NCI-H2107 (cell line): ENCODE measurements around the gene PLEKHN1.

ENCODE experiments used
- DNase-seq: peaks from one replicate; lab custom pipeline; 2025; lab: John Stamatoyannopoulos, UW

Gene PLEKHN1

GRCh38 chr1:966135-966703 lies at the start of gene PLEKHN1:
PLEKHN1 (plus strand) TSS chr1:966482; CDS start chr1:966532, 50 bp downstream.
- no peak for DNase-seq

GRCh38 chr1:917076-917459 lies 49.2 kb upstream of the PLEKHN1 start:
- no peak for DNase-seq

GRCh38 chr1:917466-918091 lies 48.7 kb upstream of the PLEKHN1 start:
- no peak for DNase-seq

GRCh38 chr1:918353-918752 lies 47.9 kb upstream of the PLEKHN1 start:
- no peak for DNase-seq

- DNase-seq: no peak
Measured at GRCh38 chr1:918843-919242, 47.4 kb upstream of the PLEKHN1 start.

- DNase-seq: no peak
Measured at GRCh38 chr1:919271-919872, 46.9 kb upstream of the PLEKHN1 start.

GRCh38 chr1:920010-920409 lies 46.3 kb upstream of the PLEKHN1 start:
- DNase-seq: no peak

GRCh38 chr1:920521-920920 lies 45.8 kb upstream of the PLEKHN1 start:
- DNase-seq: no peak

- no peak for DNase-seq
Measured at GRCh38 chr1:921011-921837, 45.1 kb upstream of the PLEKHN1 start.

GRCh38 chr1:923131-923990 lies 42.9 kb upstream of the PLEKHN1 start, which contains the start of gene SAMD11:
SAMD11 (plus strand) TSS chr1:923923; CDS start chr1:924432, 509 bp downstream.
- DNase-seq: no peak

GRCh38 chr1:923991-924655 lies 42.2 kb upstream of the PLEKHN1 start:
- no peak for DNase-seq

- DNase-seq: no peak
Measured at GRCh38 chr1:924656-925560, 41.4 kb upstream of the PLEKHN1 start.

- DNase-seq: no peak
Measured at GRCh38 chr1:925561-926421, 40.5 kb upstream of the PLEKHN1 start.

- DNase-seq: no peak
Measured at GRCh38 chr1:927234-927633, 39.0 kb upstream of the PLEKHN1 start.

GRCh38 chr1:927748-928147 lies 38.5 kb upstream of the PLEKHN1 start:
- no peak for DNase-seq

GRCh38 chr1:928825-929661 lies 37.2 kb upstream of the PLEKHN1 start:
- no peak for DNase-seq

GRCh38 chr1:929712-930632 lies 36.3 kb upstream of the PLEKHN1 start:
- DNase-seq: no peak
